ENCODE data around the gene FETUB.

- TF ChIP-seq CTCF (IDR thresholded peaks at IDR 0.05) (no peak), EP300 (IDR thresholded peaks at IDR 0.05) (no peak), POLR2A (IDR thresholded peaks at IDR 0.05) (no peak)
Observed at GRCh38 chr3:186640929-186641328, 730 bp downstream of the FETUB start.

All from sigmoid colon (tissue), 4 donors.